Nephron progenitor cell (in vitro differentiated cells): ENCODE data around the gene NRSN2.

Experiments
- DNase-seq: peaks from one replicate; pipeline ENCODE4 v3.0.0; 2021
- H3K27ac Mint-ChIP-seq: 2 replicates; pipeline ENCODE4 v1.8.0; 2021; ENCODE audit warnings: mild to moderate bottlenecking, moderate library complexity, mixed read lengths
- H3K27me3 Mint-ChIP-seq: 2 replicates; pipeline ENCODE4 v1.8.0; 2021; ENCODE audit warnings: mild to moderate bottlenecking, low read depth, mixed read lengths; ENCODE audit not compliant: poor library complexity
- H3K36me3 Mint-ChIP-seq: 2 replicates; pipeline ENCODE4 v1.8.0; 2021; ENCODE audit warnings: low read depth, mixed read lengths
- H3K4me1 Mint-ChIP-seq: 2 replicates; pipeline ENCODE4 v1.8.0; 2021; ENCODE audit warnings: mixed read lengths
- H3K4me3 Mint-ChIP-seq: 2 replicates; pipeline ENCODE4 v1.8.0; 2021; ENCODE audit warnings: mild to moderate bottlenecking, moderate library complexity, mixed read lengths
- H3K9me3 Mint-ChIP-seq: 2 replicates; pipeline ENCODE4 v1.8.0; 2021; ENCODE audit warnings: mild to moderate bottlenecking, moderate library complexity, mixed read lengths
- CTCF ChIP-seq: fragments of 200-600 bp; sonication (generic); IDR thresholded peaks from 2 replicates; pipeline ENCODE4 v1.5.0; 2021; ENCODE audit warnings: antibody characterized with exemption

The NRSN2 gene

GRCh38 chr20:310645-311044, 36.3 kb upstream of the NRSN2 start:
- peak overlapping the region; percentile 99 for H3K27ac Mint-ChIP-seq
- H3K9me3 Mint-ChIP-seq, result no peaks in the 10 kb centered on the region
- H3K4me3 Mint-ChIP-seq, result peak overlapping the region; percentile 88
- DNase-seq, result no peak
- TF ChIP-seq CTCF, result no peak
- peaks cover 8% of the 10 kb centered on the region for H3K36me3 Mint-ChIP-seq
- peaks cover 64% of the 10 kb centered on the region for H3K4me1 Mint-ChIP-seq
- no peaks in the 10 kb centered on the region for H3K27me3 Mint-ChIP-seq

- peaks cover 56% of the 10 kb centered on the region for H3K4me1 Mint-ChIP-seq
- TF ChIP-seq CTCF, result no peak
- peak overlapping the region; percentile 88 for H3K27ac Mint-ChIP-seq
- H3K27me3 Mint-ChIP-seq, result no peaks in the 10 kb centered on the region
- DNase-seq, result no peak
- H3K9me3 Mint-ChIP-seq, result no peaks in the 10 kb centered on the region
- peaks cover 10% of the 10 kb centered on the region for H3K36me3 Mint-ChIP-seq
- H3K4me3 Mint-ChIP-seq, result peak overlapping the region; percentile 65
Observed at GRCh38 chr20:311609-312008, 35.3 kb upstream of the NRSN2 start.

- Mint-ChIP-seq H3K4me1 (peaks cover 54% of the 10 kb centered on the region), H3K27me3 (peaks cover 2% of the 10 kb centered on the region), H3K9me3 (no peaks in the 10 kb centered on the region), H3K36me3 (peaks cover 15% of the 10 kb centered on the region), H3K27ac (peak overlapping the region; percentile 53), H3K4me3 (no peak overlapping the region)
- no peak for TF ChIP-seq CTCF
- DNase-seq, result no peak
Observed at GRCh38 chr20:312067-312466, 34.8 kb upstream of the NRSN2 start.

GRCh38 chr20:312866-313265, 34.0 kb upstream of the NRSN2 start:
- peaks cover 49% of the 10 kb centered on the region for H3K4me1 Mint-ChIP-seq
- no peak overlapping the region for H3K4me3 Mint-ChIP-seq
- H3K27ac Mint-ChIP-seq, result no peak overlapping the region
- TF ChIP-seq CTCF, result no peak
- H3K9me3 Mint-ChIP-seq, result no peaks in the 10 kb centered on the region
- DNase-seq, result no peak
- peaks cover 4% of the 10 kb centered on the region for H3K27me3 Mint-ChIP-seq
- peaks cover 20% of the 10 kb centered on the region for H3K36me3 Mint-ChIP-seq

GRCh38 chr20:313402-313801, 33.5 kb upstream of the NRSN2 start:
- Mint-ChIP-seq H3K27ac (no peak overlapping the region), H3K4me1 (peaks cover 48% of the 10 kb centered on the region), H3K36me3 (peaks cover 26% of the 10 kb centered on the region), H3K9me3 (no peaks in the 10 kb centered on the region), H3K27me3 (peaks cover 4% of the 10 kb centered on the region), H3K4me3 (no peak overlapping the region)
- no peak for TF ChIP-seq CTCF
- no peak for DNase-seq

- Mint-ChIP-seq H3K36me3 (peaks cover 30% of the 10 kb centered on the region), H3K27ac (no peak overlapping the region), H3K4me1 (peaks cover 46% of the 10 kb centered on the region), H3K4me3 (no peak overlapping the region), H3K27me3 (peaks cover 4% of the 10 kb centered on the region), H3K9me3 (no peaks in the 10 kb centered on the region)
- DNase-seq, result no peak
- TF ChIP-seq CTCF, result no peak
Observed at GRCh38 chr20:313948-314347, 33.0 kb upstream of the NRSN2 start.
